Measurements from ENCODE around the gene NHS.

The NHS gene

DNA sequence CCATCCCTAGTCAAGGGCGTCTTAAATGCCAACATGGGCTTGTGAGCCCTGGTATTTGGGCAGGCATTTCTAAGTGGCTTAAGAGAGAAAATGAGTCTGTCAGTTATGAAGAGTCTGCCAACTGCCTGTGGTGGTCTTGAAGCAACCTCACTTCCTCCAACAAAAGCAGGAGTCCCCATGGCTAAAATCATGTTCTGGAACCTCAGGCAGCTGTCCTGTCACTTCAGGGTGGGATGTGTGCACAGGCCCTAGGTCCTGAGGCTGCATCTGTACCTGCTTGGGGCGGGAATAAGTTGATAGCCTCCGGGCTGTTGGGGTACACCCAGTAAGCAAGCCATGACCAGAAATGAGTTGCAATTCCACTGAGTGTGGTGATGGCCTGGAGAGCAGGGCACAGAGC, 247.3 kb downstream of the NHS start:
- DNase-seq (ENCODE audit: low read depth in 2 of 2), result no peak

- DNase-seq (ENCODE audit: low read depth in 2 of 2), result no peak
Measured at GRCh38 chrX:17623750-17624149, 248.8 kb downstream of the NHS start.

- no peak for DNase-seq (ENCODE audit: low read depth in 2 of 2)
Measured at GRCh38 chrX:17627026-17627425, 252.0 kb downstream of the NHS start.

- DNase-seq (ENCODE audit: low read depth in 2 of 2), result no peak
Measured at GRCh38 chrX:17628976-17629375, 254.0 kb downstream of the NHS start.

GRCh38 chrX:17629519-17629918, 254.5 kb downstream of the NHS start:
- DNase-seq (ENCODE audit: low read depth in 2 of 2), result no peak

- no peak for DNase-seq (ENCODE audit: low read depth in 2 of 2)
Measured at GRCh38 chrX:17631647-17632046, 256.6 kb downstream of the NHS start.

DNA sequence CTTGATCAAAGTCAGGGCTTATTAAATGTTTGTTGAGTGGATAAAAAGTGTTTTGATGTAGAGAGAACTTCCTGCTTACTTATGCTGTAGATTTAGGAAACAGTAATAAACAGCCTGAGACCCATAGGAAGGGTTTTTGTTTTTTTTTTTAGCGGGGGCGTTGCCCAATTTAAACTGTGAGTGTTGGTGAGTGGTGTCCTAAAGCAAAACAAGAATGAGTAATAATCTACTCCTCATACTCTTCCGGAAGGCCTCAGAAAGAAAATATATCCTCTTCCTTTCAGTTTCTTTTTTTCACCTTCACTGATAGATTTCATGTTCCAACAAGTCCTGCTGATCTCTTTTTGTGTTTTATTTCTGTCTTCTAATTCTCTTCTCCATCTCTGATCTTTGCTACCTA, 257.9 kb downstream of the NHS start:
- DNase-seq (ENCODE audit: low read depth in 2 of 2), result no peak

- DNase-seq (ENCODE audit: low read depth in 2 of 2), result no peak
Measured at GRCh38 chrX:17633546-17633945, 258.5 kb downstream of the NHS start.

DNA sequence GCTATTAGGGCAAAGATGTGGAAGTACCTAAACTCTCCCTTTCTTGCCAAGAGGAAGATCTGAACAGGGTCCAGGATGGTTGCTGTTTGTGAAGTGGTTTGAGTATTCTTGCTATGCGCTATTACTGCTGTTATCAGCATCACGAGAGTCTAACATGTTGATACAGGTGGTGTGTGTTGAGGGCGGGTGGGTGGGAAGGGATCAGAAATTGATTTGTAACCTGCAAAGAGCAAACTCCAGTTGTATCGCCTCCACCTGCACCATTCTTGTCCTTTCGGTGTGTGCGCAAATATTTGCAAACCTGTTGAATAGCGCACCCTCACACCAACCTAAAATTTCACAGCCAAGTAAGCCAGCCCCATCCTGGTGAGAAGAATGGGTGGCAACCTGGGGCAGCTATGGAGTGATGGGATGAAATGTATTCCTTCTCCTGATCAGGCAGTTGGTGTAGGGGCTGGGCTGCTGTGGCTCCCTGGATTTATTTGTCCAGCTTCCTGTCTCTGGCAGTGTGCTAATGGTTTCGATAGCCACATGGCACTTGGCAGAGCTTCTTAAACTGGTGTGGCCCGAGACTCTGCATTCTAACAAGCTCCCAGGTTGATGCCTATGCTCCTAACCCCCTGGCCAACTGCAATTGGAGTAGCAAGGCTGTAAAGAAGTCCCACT, 259.7 kb downstream of the NHS start:
- no peak for DNase-seq (ENCODE audit: low read depth in 2 of 2)

DNA sequence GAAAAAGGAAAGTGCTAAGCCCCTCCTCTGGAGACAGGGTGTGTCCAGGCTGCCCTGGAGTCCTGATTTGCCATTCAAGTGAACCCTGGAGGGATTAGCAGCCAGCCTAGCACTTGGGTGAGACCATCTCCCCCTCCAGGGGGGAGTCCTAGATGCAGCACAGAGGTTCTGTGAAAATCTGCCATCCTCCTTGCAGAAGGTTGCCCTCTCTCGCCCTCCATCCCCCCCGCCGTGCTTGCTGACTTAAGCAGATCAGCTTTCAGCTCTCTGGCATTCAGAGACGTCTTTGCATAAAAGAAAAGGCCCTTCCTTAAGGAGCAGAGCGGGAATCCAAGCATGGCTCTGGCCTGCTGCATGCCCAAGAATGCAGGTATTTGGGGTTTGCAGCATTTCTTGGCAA, 260.2 kb downstream of the NHS start:
- DNase-seq (ENCODE audit: low read depth in 2 of 2), result no peak

DNA sequence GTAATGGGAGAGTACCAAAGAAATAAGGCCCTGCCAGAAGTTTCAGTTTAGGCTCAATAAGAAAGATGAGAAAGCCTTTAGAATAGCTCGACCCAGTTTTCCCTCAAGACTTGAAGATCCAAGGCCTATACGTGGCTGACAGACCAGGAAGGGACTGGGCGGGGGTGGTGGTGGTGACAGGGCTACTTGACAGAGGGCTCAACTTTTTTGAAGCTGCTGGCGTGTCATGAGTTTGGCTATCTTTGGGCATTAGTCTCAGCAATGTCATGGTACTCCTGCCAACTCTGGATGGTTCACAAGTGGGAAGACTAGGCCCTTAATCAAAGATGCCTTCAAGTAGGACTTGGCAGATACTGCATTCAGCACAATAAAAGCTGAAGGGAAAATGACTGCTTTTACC, 262.2 kb downstream of the NHS start:
- DNase-seq (ENCODE audit: low read depth in 2 of 2), result no peak

DNA sequence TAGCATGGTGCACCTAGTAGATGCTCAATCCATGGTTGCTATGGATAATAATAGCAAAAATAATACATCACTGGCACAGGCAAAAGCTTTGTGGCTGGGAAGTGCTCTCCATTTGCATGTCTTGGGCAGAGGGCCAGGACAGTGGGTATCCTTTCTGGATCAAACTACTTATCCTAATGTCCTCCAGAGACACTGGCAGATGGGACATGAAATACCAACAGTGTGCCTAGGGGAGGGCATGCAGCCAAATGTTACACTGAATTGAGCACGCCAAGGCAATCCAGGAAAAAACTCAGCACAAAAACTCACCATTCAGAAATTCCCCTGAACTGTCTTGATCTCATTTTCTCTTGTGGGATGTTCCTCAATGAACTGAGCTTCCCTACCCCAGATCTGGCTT, 263.7 kb downstream of the NHS start:
- no peak for DNase-seq (ENCODE audit: low read depth in 2 of 2)

DNA sequence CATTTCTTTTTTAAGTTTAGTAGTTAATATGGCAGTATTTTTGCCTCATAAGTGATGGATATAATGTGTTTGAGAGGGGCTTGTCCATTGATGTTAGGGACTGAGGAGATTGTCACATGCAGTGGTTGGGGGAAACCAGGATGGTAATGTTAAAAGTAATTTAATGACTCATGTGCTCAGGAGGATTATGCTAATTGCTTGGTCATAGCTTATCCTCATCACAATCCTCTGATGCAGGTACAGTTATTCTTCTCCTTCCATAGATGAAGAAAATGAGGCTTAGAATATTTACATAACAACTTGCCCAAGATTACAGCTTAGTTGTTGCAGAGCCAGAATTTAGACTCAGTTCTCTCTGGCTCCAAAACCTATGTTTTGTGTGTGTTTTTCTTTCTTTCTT, 267.9 kb downstream of the NHS start:
- no peak for DNase-seq (ENCODE audit: low read depth in 2 of 2)

DNA sequence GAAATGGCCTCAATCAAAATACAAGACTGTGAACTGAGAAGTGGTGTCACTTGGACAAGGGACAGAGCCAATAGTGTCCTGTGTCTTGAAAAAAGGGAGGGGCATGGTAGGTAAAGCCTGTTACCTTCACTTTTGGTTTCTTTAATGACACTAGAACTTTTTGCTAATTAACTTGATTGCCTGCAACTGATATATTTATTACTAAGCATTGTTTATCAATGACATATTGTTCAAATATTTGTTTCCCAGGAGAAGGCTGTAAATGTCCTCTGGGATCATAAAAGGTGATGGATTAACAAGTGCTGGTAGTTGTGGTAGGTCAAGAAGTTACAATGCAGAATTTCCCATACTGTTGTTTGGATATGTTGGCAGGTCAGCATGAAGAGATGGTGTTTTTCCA, 268.5 kb downstream of the NHS start:
- no peak for DNase-seq (ENCODE audit: low read depth in 2 of 2)

DNA sequence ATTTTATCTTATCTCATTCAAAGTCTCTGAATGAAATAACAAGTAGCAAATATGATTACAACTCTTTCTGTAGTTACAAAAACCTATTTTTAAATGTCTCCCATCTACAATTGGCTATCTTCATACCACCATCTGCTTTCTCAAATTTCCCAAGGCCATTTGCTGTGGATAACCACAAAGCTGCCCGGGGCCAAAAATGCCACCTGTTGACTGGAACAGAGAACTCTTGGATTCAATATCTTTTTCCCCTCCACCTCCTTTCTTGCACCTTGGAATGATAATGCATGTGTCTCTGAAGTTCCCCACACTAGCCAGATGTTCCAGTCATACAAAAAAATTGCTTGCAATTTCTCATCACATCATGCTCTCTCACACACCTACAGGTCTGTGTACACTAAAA, 269.0 kb downstream of the NHS start:
- no peak for DNase-seq (ENCODE audit: low read depth in 2 of 2)

GRCh38 chrX:17654116-17654515, 279.1 kb downstream of the NHS start:
- DNase-seq (ENCODE audit: low read depth in 2 of 2), result peak; percentile 15 to 35

DNA sequence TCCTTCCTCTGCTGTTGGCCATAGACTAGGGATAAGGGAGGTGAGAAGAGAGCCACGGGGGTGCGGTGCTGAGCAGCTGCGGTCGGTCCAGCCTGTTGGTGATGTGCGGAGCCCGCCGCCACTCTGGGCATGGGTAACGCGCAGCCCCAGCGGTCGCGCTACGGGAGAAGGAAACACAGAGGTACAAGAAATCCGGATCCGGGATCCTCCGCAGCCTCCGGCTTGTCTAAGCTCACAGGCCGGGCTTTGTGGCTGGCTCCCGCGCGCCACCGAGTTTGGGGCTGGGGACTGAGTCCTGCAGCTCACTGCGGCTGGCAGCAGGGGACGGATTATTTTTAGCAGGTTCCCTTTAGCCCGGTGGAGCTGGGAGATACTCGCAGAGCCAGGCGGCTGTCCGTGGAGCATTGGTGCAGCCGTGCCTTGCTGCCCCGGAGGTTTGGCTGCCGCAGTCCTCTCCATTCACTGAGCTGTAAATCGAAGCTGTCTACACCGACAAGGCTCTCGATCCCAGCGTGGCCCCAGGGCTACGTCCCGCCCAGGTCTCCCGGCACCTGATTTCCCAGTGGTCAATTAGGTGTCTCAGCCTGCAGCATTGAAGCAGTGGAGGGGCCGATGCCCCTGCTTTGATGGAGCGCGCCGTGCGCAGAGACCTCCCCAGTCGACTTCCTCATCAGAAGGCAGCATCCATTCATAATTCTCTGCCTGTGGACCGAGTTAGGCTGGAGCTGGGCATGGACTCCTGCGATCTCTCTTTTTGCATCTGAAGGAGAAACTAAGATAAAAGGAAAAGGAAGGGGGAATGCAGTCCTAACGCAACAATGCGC, 280.4 kb downstream of the NHS start:
- DNase-seq (ENCODE audit: low read depth in 2 of 2), result no peak

DNA sequence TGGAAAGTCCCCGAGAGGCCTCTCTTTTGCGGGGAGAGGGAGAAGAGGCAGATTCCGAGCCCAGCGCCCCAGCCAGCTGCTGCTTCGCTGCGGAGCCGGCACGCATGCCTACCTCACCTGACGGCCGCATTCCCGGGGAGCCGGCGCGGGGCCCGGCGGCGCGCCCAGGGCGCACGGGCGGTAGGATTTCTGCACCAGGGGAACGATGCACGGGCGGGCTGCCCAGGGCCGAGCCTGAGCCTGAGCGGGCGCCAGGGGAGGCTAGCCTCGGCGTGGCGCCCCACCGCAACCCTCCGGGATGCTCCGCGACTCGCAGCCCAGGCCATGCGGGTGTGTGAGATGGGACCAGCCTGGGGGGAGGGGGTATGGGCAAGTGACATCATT, 281.0 kb downstream of the NHS start:
- DNase-seq (ENCODE audit: low read depth in 2 of 2), result no peak

GRCh38 chrX:17656556-17656955, 281.6 kb downstream of the NHS start:
- no peak for DNase-seq (ENCODE audit: low read depth in 2 of 2)

- no peak for DNase-seq (ENCODE audit: low read depth in 2 of 2)
Measured at GRCh38 chrX:17662391-17662790, 287.4 kb downstream of the NHS start.

DNA sequence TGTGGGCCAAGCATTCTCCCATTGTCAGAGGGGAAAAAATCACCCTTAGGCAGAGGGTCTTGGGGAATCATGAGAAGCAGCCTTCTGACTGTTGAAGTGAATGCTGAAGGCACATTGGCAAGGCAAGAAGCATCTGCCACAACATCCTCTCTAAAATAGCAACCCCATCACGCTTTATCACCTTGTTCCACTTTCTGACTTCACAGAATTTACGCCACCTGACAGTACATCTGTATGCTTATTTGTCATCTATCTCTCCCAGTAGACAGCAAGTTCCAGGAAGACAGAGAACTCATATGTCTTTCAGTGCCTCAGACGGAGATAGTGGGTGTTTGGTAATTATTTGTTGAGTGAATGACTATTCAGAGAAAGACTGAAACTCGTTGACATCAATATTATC, 293.9 kb downstream of the NHS start:
- no peak for DNase-seq (ENCODE audit: low read depth in 2 of 2)

DNA sequence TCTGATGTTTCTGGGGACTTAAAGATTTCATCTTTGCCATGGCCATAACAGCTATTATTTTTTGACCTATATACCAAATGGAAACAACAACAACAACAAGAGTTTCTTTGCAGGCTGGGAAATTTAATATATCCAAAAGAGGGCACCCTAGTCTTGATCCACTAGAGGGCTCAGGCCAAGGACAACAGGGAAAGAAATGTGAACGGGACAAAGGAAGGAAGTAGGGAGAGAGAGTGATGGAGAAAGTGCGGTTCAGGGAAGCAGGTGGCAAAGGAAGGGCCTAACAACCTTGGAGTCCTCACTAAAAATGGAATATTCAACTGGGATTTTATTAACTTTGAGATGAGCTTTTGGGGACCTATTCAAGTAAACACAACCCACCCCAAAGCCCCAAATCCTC, 294.5 kb downstream of the NHS start:
- DNase-seq (ENCODE audit: low read depth in 2 of 2), result no peak

- no peak for DNase-seq (ENCODE audit: low read depth in 2 of 2)
Measured at GRCh38 chrX:17669891-17670290, 294.9 kb downstream of the NHS start.

GRCh38 chrX:17670874-17671273, 295.9 kb downstream of the NHS start:
- DNase-seq (ENCODE audit: low read depth in 2 of 2), result no peak

Data from stimulated activated CD4-positive, alpha-beta T cell treated with anti-CD3 and anti-CD28 coated beads, Interleukin-15, amount 100 ng/mL, for 48 hours (primary cell).